Measurements from ENCODE around the gene ZEB1.

ZEB1 gene

DNA sequence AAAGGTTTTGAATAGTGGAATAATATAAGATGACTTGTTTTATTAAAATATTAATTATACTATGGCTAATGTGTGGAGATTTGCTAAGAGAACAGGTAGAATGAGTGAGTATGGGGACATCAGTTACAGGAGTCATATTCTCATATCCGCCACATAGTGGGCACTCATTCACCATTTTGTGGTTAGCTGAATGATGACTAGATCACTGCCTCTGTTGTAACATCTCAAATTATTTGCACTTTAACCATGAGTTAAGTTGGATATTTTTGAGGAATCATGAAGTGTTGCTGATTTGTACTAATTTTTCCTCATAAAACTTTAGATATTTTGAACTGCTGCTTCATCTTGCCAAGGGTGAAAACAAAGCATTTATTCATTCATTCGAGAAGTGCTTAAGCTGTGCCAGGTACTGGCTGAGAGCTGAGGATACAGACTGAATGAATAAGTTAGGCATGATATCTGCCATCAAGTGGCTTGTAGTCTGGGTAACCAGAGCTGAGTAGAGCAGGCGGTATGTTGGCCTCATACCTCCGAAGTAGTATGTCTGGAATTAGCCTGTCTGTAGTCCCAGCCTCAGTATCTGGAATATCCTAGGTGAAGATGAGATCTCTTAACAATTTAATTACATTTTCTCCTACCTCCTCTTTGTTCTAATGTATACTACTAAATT is 100.5 kb downstream of the ZEB1 start:
- TF ChIP-seq, protein P1, sequence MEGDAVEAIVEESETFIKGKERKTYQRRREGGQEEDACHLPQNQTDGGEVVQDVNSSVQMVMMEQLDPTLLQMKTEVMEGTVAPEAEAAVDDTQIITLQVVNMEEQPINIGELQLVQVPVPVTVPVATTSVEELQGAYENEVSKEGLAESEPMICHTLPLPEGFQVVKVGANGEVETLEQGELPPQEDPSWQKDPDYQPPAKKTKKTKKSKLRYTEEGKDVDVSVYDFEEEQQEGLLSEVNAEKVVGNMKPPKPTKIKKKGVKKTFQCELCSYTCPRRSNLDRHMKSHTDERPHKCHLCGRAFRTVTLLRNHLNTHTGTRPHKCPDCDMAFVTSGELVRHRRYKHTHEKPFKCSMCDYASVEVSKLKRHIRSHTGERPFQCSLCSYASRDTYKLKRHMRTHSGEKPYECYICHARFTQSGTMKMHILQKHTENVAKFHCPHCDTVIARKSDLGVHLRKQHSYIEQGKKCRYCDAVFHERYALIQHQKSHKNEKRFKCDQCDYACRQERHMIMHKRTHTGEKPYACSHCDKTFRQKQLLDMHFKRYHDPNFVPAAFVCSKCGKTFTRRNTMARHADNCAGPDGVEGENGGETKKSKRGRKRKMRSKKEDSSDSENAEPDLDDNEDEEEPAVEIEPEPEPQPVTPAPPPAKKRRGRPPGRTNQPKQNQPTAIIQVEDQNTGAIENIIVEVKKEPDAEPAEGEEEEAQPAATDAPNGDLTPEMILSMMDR (IDR thresholded peaks at IDR 0.05), result no peak

- TF ChIP-seq, protein P1 (IDR thresholded peaks at IDR 0.05), result no peak
Measured at GRCh38 chr10:31421322-31421721, 102.3 kb downstream of the ZEB1 start.

DNA sequence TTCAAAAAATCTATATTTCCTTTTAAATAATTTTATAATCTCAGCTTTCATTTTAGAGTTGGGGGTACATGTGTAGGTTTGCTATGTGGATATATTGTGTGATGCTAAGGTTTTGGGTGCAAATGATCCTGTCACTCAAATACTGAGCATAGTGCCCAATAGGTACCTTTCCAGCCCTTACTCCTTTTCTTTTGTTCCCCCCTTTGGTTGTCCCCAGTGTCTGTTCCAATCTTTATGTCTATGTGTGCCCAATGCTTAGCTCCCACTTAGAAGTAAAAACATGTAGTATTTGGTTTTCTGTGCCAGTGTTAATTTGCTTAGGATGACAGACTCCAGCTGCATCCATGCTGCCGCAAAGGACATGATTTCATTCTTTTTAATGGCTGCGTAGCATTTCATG is 103.6 kb downstream of the ZEB1 start:
- TF ChIP-seq, protein P1 (IDR thresholded peaks at IDR 0.05), result no peak

GRCh38 chr10:31424473-31424872 is 105.5 kb downstream of the ZEB1 start:
- TF ChIP-seq, protein P1 (IDR thresholded peaks at IDR 0.05), result no peak

- TF ChIP-seq, protein P1 (IDR thresholded peaks at IDR 0.05), result no peak
Measured at GRCh38 chr10:31426401-31426800, 107.4 kb downstream of the ZEB1 start.

GRCh38 chr10:31431021-31431420 is 112.0 kb downstream of the ZEB1 start:
- TF ChIP-seq, protein P1 (IDR thresholded peaks at IDR 0.05), result no peak

DNA sequence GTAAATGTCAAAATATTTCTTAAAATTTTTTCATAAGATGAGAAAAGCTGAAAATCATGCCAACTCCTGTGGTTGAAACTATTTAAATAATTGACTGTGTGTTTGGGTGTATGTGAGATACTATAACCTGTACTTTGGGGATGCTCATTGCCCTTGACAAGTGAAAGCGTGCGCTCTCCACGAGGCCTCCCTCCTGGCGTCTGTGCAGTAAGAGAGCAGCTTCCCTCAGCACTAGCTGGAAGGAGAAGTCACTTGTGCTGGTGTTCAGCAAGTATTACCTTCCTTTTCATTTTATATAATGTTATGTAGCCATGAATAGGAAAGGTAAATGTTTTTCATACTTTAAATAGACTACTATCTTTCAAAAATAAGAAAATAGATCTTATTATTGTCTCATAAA is 118.9 kb downstream of the ZEB1 start:
- TF ChIP-seq, protein P1 (IDR thresholded peaks at IDR 0.05), result no peak

- TF ChIP-seq, protein P1 (IDR thresholded peaks at IDR 0.05), result no peak
Measured at GRCh38 chr10:31451766-31452165, 132.8 kb downstream of the ZEB1 start.

All from LNCAP (cell line).